Caco-2 (cell line): ENCODE measurements around the gene BID. TPM values are rescaled to one million over a fixed set of nuclear protein-coding genes. Genes with fewer than 3 reads are reported as not detected.

Source experiments
- BruUV-seq: library from RNA; stranded (reverse); fragments of 400-500 nt; replicated peaks from 2 replicates; lab custom pipeline; 2021; lab: Mats Ljungman, UMichigan
- CTCF ChIA-PET: fragments of 300-600 bp; sonication (Branson Sonifier 250); formaldehyde crosslinking; loops from one replicate; lab custom pipeline; 2022; ENCODE audit warnings: antibody characterized with exemption; lab: Charles Lee
- POLR2A ChIA-PET: fragments of 300-600 bp; sonication (Branson Sonifier 250); formaldehyde crosslinking; loops from one replicate; lab custom pipeline; 2022; ENCODE audit warnings: antibody characterized with exemption; lab: Charles Lee
- DNase-seq, 2 experiments: peaks; one replicate each; pipeline versions ENCODE4 v3.0.0 to v3.0.0-alpha.2; 2020 to 2022
- H3K27me3 ChIP-seq: replicated peaks from 2 replicates; pipeline ENCODE4 v1.6.0; 2011; ENCODE audit warnings: low read length; ENCODE audit not compliant: control insufficient read depth, insufficient read depth
- H3K36me3 ChIP-seq: 2 replicates; pipeline ENCODE4 v1.5.1; 2011; ENCODE audit warnings: low read length; ENCODE audit not compliant: control insufficient read depth, insufficient read depth
- H3K4me1 ChIP-seq: fragments of 250-450 bp; sonication (Bioruptor Pico); 2 replicates; pipeline ENCODE4 v1.5.1; 2020; ENCODE audit warnings: mild to moderate bottlenecking
- H3K4me3 ChIP-seq: 2 replicates; pipeline ENCODE4 v1.5.1; 2011; ENCODE audit warnings: low read depth, mild to moderate bottlenecking, control low read depth, low read length
- H3K9me3 ChIP-seq: fragments of 250-450 bp; sonication (Bioruptor Pico); 2 replicates; pipeline ENCODE4 v1.5.1; 2020; ENCODE audit warnings: mild to moderate bottlenecking, moderate library complexity
- H3K27ac Mint-ChIP-seq: one replicate; pipeline ENCODE4 v1.8.0; 2022; ENCODE audit warnings: mixed read lengths; ENCODE audit not compliant: unreplicated experiment
- H3K27me3 Mint-ChIP-seq: one replicate; pipeline ENCODE4 v1.8.0; 2022; ENCODE audit warnings: mixed read lengths; ENCODE audit not compliant: insufficient read depth, unreplicated experiment
- H3K36me3 Mint-ChIP-seq: one replicate; pipeline ENCODE4 v1.8.0; 2022; ENCODE audit warnings: mild to moderate bottlenecking, mixed read lengths; ENCODE audit not compliant: insufficient read depth, unreplicated experiment
- H3K4me1 Mint-ChIP-seq: one replicate; pipeline ENCODE4 v1.8.0; 2022; ENCODE audit warnings: low read depth, mixed read lengths; ENCODE audit not compliant: unreplicated experiment
- H3K4me3 Mint-ChIP-seq: one replicate; pipeline ENCODE4 v1.8.0; 2022; ENCODE audit warnings: mild to moderate bottlenecking, moderate library complexity, mixed read lengths; ENCODE audit not compliant: unreplicated experiment
- H3K9me3 Mint-ChIP-seq: one replicate; pipeline ENCODE4 v1.8.0; 2022; ENCODE audit warnings: mixed read lengths; ENCODE audit not compliant: unreplicated experiment
- intact Hi-C: fragments of 100-400 bp; cut with micrococcal nuclease; formaldehyde crosslinking; loops from one replicate; pipeline ENCODE4 v1.10.0; 2022; ENCODE audit not compliant: unreplicated experiment
- total RNA-seq: library from RNA; stranded (reverse); gene quantifications from 2 replicates; pipeline ENCODE4 v1.2.3, GENCODE V29; 2022
- TF ChIP-seq, protein P1 (sequence below), 2 experiments: fragments of 200-600 bp in 1 of 2; IDR thresholded peaks; 1 replicate in 1 of 2; 2 replicates in 1 of 2; pipeline versions ENCODE4 v1.5.1 to v1.8.0; 2011 to 2022; ENCODE audit warnings: antibody characterized with exemption in 1 of 2, control low read depth in 1 of 2, inconsistent platforms in 1 of 2, low read depth in 1 of 2, low read length in 1 of 2, mild to moderate bottlenecking in 1 of 2, moderate library complexity in 1 of 2; ENCODE audit not compliant: insufficient read depth in 1 of 2, severe bottlenecking in 1 of 2, unreplicated experiment in 1 of 2

Gene BID
- total RNA-seq, 1 experiment from 2014 or later, result 28.2 TPM

DNA sequence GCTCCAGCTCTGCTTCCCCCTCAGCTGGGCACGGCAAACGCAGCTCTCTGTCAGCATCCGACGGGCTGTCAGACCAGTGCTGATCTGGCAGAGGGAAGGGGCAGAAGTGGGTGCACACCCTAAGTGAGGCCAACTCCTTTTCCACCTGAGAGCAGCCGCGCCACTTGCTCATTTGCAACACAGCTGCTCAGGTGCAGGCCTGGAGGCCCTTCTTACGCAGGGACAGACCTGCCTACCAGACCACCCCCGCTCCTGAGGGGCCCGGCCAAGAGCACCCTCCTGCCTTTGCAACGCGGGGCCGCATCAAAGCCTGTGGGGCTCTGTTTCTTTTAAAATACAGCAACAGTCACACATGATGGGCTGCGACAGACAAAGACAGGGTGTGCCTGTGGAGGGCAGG is 47.8 kb upstream of the BID start:
- Mint-ChIP-seq H3K27me3 (no peaks in the 10 kb centered on the region), H3K4me3 (no peak overlapping the region), H3K27ac (no peak overlapping the region), H3K9me3 (no peaks in the 10 kb centered on the region), H3K36me3 (peaks cover 23% of the 10 kb centered on the region), H3K4me1 (no peaks in the 10 kb centered on the region)
- H3K36me3 ChIP-seq, result no peaks in the 10 kb centered on the region
- intact Hi-C loops, result no loop called here
- no peaks in the 10 kb centered on the region for H3K27me3 ChIP-seq
- ChIA-PET CTCF (no interaction called here), POLR2A (no interaction called here)
- TF ChIP-seq, protein P1, sequence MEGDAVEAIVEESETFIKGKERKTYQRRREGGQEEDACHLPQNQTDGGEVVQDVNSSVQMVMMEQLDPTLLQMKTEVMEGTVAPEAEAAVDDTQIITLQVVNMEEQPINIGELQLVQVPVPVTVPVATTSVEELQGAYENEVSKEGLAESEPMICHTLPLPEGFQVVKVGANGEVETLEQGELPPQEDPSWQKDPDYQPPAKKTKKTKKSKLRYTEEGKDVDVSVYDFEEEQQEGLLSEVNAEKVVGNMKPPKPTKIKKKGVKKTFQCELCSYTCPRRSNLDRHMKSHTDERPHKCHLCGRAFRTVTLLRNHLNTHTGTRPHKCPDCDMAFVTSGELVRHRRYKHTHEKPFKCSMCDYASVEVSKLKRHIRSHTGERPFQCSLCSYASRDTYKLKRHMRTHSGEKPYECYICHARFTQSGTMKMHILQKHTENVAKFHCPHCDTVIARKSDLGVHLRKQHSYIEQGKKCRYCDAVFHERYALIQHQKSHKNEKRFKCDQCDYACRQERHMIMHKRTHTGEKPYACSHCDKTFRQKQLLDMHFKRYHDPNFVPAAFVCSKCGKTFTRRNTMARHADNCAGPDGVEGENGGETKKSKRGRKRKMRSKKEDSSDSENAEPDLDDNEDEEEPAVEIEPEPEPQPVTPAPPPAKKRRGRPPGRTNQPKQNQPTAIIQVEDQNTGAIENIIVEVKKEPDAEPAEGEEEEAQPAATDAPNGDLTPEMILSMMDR (IDR thresholded peaks at IDR 0.05; ENCODE audit: insufficient read depth in 1 of 2, low read depth in 1 of 2, low read length in 1 of 2, severe bottlenecking in 1 of 2, unreplicated experiment in 1 of 2), result no peak
- no peak overlapping the region for H3K4me3 ChIP-seq
- no peaks in the 10 kb centered on the region for H3K9me3 ChIP-seq
- no TSS peak for BruUV-seq
- H3K4me1 ChIP-seq, result no peaks in the 10 kb centered on the region
- no peak for DNase-seq

DNA sequence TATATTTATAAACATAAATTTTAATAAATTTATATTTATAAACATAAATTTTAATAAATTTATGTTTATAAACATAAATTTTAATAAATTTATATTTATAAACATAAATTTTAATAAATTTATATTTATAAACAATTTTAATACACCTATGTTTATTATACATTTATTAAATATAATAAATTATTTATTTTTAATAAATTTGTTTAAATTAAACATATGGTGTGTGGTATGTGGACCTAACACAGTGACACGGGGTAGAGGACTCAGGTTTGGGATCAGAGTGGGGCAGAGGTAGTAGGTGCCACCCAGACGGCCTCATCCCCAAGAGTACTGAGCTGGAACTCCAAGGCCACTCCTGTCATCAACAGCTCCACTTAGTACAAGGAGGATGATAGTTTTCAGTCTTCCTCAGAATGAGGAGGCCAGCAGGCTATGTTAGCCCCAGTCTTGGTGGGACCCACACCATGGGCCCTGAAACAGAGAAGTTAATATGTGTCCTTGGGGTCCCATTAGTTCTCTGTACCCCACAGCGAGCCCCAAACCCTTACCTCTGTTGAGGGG is 46.7 kb upstream of the BID start:
- Mint-ChIP-seq H3K4me1 (no peaks in the 10 kb centered on the region), H3K27ac (no peak overlapping the region), H3K9me3 (no peaks in the 10 kb centered on the region), H3K4me3 (no peak overlapping the region), H3K27me3 (no peaks in the 10 kb centered on the region), H3K36me3 (peaks cover 29% of the 10 kb centered on the region)
- no TSS peak for BruUV-seq
- H3K36me3 ChIP-seq, result 0 out of 2 replicates have a peak, but pooled peaks cover 2% of the 10 kb centered on the region
- POLR2A ChIA-PET, result no interaction called here
- no peaks in the 10 kb centered on the region for H3K27me3 ChIP-seq
- CTCF ChIA-PET, result no interaction called here
- DNase-seq, result no peak
- intact Hi-C loops, result no loop called here
- no peak overlapping the region for H3K4me3 ChIP-seq
- H3K9me3 ChIP-seq, result no peaks in the 10 kb centered on the region
- TF ChIP-seq, protein P1 (IDR thresholded peaks at IDR 0.05; ENCODE audit: insufficient read depth in 1 of 2, low read depth in 1 of 2, low read length in 1 of 2, severe bottlenecking in 1 of 2, unreplicated experiment in 1 of 2), result no peak
- H3K4me1 ChIP-seq, result no peaks in the 10 kb centered on the region

DNA sequence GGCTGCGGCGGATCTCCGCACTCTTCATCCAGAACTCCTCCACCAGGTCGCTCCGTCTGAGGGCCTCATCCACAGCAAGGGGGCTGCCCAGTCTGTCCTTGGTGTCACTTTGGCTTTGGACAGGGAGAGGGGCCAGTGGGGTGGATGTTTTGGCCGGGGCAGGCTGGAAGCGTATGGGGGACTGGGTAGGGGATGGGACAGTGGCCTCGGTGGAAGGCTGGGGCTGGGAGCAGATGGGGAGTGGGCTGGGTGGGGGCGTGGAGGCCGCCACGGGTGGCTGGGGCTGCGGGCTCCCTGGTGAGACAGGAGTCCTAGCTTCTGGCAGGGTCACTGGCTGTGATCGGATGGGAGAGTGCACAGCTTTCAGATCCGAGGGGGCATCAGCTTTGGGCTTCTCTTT is 44.4 kb upstream of the BID start:
- intact Hi-C loops, result no loop called here
- Histone ChIP-seq H3K4me3 (no peak overlapping the region), H3K9me3 (no peaks in the 10 kb centered on the region), H3K36me3 (peaks cover 2% of the 10 kb centered on the region; the same call in 1 of the 2 replicates), H3K27me3 (no peaks in the 10 kb centered on the region), H3K4me1 (no peaks in the 10 kb centered on the region)
- Mint-ChIP-seq H3K27ac (no peak overlapping the region), H3K36me3 (peaks cover 32% of the 10 kb centered on the region), H3K9me3 (no peaks in the 10 kb centered on the region), H3K4me1 (no peaks in the 10 kb centered on the region), H3K4me3 (no peak overlapping the region), H3K27me3 (no peaks in the 10 kb centered on the region)
- BruUV-seq, result no TSS peak
- POLR2A ChIA-PET, result no interaction called here
- CTCF ChIA-PET, result interaction anchor here (1.2 kb wide), 1 partner anchor 9 kb away, joined by 3 read pairs; no protein-coding TSS in a partner anchor
- TF ChIP-seq, protein P1 (IDR thresholded peaks at IDR 0.05; ENCODE audit: insufficient read depth in 1 of 2, low read depth in 1 of 2, low read length in 1 of 2, severe bottlenecking in 1 of 2, unreplicated experiment in 1 of 2), result no peak
- no peak for DNase-seq
